GM12892 (cell line): Measurements from ENCODE around the gene MED16.

Source experiments
- POLR2A ChIP-seq: IDR thresholded peaks from 2 replicates; pipeline ENCODE4 v1.6.1; 2011; ENCODE audit warnings: low read depth, low read length, control low read depth
- POLR2AphosphoS5 ChIP-seq: IDR thresholded peaks from 2 replicates; pipeline ENCODE4 v1.6.1; 2011; ENCODE audit warnings: low read depth, low read length, control low read depth
- TAF1 ChIP-seq: IDR thresholded peaks from 2 replicates; pipeline ENCODE4 v1.6.1; 2011; ENCODE audit warnings: low read depth, mild to moderate bottlenecking, control low read depth, low read length, borderline replicate concordance

DNA sequence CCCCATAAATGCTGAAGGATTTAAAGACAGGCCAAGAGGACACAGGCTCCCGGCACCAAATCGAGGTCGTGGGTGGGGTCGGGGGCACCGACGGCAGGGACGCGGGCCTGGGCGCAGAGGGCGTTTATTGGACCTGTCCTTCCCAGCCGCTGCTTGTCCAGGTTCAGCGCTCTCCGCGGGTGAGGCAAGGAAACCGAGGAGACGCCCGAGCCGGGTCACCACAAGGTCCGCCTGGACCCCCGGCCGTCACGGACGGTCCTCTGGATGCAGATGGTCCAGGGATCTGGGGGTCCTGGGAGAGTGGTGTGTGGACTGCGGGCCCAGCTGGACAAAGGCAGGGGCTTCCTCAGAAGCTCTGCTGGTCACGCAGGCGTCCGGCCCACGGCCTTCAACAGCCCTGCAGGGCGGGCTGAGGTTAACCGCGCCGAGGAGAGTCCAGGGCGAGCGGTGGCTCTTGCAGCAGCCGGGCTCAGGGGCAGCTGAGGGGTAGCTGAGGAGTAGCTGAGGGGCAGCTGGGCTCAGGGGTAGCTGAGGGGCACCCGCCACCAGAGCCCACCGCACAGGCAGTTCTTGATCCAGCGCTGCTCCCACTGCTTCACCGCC is 25.0 kb downstream of the MED16 start:
- TF ChIP-seq TAF1 (no peak), POLR2A (no peak), POLR2AphosphoS5 (no peak)
